Liver (tissue), 9 donors: ENCODE results near the gene SWAP70. TPM values are rescaled to one million over a fixed set of nuclear protein-coding genes. Genes with fewer than 3 reads are reported as not detected.

Experiments
- DNase-seq: peaks from one replicate; pipeline ENCODE4 v3.0.0-alpha.2; 2017; ENCODE audit warnings: low spot score
- H3K27ac ChIP-seq, 2 donors: one replicate each; pipeline ENCODE4 v1.7.0; 2013; ENCODE audit warnings: inconsistent platforms in 2 of 2, low read length in 2 of 2, control low read depth in 1 of 2, low read depth in 1 of 2, mild to moderate bottlenecking in 1 of 2
- H3K27me3 ChIP-seq, 4 donors: one replicate each; pipeline versions ENCODE4 v1.6.1 to v1.7.0; 2013; ENCODE audit warnings: low read length in 3 of 4, inconsistent platforms in 1 of 4, mild to moderate bottlenecking in 1 of 4, moderate library complexity in 1 of 4; ENCODE audit not compliant: control insufficient read depth in 4 of 4, insufficient read depth in 4 of 4
- H3K36me3 ChIP-seq, 4 donors: one replicate each; pipeline versions ENCODE4 v1.6.1 to v1.7.0; 2013; ENCODE audit warnings: low read length in 3 of 4, mild to moderate bottlenecking in 3 of 4, low read depth in 1 of 4, moderate library complexity in 1 of 4; ENCODE audit not compliant: control insufficient read depth in 4 of 4, insufficient read depth in 3 of 4
- H3K4me1 ChIP-seq, 4 donors: one replicate each; pipeline versions ENCODE4 v1.6.1 to v1.7.0; 2013; ENCODE audit warnings: low read length in 3 of 4, mild to moderate bottlenecking in 3 of 4, moderate library complexity in 1 of 4; ENCODE audit not compliant: control insufficient read depth in 4 of 4, insufficient read depth in 4 of 4
- H3K4me3 ChIP-seq, 3 donors: one replicate each; pipeline versions ENCODE4 v1.6.1 to v1.7.0; 2013; ENCODE audit warnings: low read length in 3 of 3, control low read depth in 1 of 3, low read depth in 1 of 3, mild to moderate bottlenecking in 1 of 3
- H3K9ac ChIP-seq, 2 donors: one replicate each; pipeline ENCODE4 v1.7.0; 2013; ENCODE audit warnings: low read length in 2 of 2, mild to moderate bottlenecking in 2 of 2, moderate library complexity in 2 of 2, control low read depth in 1 of 2, low read depth in 1 of 2
- H3K9me3 ChIP-seq, 4 donors: one replicate each; pipeline versions ENCODE4 v1.6.1 to v1.7.0; 2013; ENCODE audit warnings: low read length in 3 of 4; ENCODE audit not compliant: control insufficient read depth in 4 of 4
- FOXA1 ChIP-seq: IDR thresholded peaks from 2 replicates; pipeline ENCODE4 v1.6.1; 2016; ENCODE audit warnings: antibody characterized with exemption
- FOXA2 ChIP-seq: IDR thresholded peaks from 2 replicates; pipeline ENCODE4 v1.6.1; 2016; ENCODE audit warnings: antibody characterized with exemption
- GABPA ChIP-seq, 2 donors: IDR thresholded peaks in 1 of 2; conservative IDR thresholded peaks in 1 of 2; 2 replicates each; pipeline ENCODE4 v1.6.1; 2016; ENCODE audit warnings: antibody characterized with exemption in 2 of 2, mild to moderate bottlenecking in 1 of 2, moderate library complexity in 1 of 2
- HNF4A ChIP-seq, 2 donors: conservative IDR thresholded peaks; 2 replicates each; pipeline ENCODE4 v1.6.1; 2016; ENCODE audit warnings: antibody characterized with exemption in 2 of 2, mild to moderate bottlenecking in 2 of 2
- JUND ChIP-seq, 2 donors: IDR thresholded peaks; 2 replicates each; pipeline ENCODE4 v1.6.1; 2016; ENCODE audit warnings: antibody characterized with exemption in 2 of 2
- NR2F2 ChIP-seq: IDR thresholded peaks from 2 replicates; pipeline ENCODE4 v1.6.1; 2016; ENCODE audit warnings: antibody characterized with exemption
- RAD21 ChIP-seq, 2 donors: IDR thresholded peaks; 2 replicates each; pipeline ENCODE4 v1.6.1; 2016; ENCODE audit warnings: antibody characterized with exemption in 2 of 2, mild to moderate bottlenecking in 2 of 2
- SP1 ChIP-seq: IDR thresholded peaks from 2 replicates; pipeline ENCODE4 v1.6.1; 2018; ENCODE audit warnings: antibody characterized with exemption, mild to moderate bottlenecking
- YY1 ChIP-seq: IDR thresholded peaks from 2 replicates; pipeline ENCODE4 v1.6.1; 2016; ENCODE audit warnings: antibody characterized with exemption, mild to moderate bottlenecking
- WGBS: extraction: QIAGEN DNeasy Blood & Tissue Kit; methylation state at CpG from one replicate; pipeline ENCODE4 v1.1.7; 2013; 5-methylcytosine and 5-hydroxymethylcytosine counted together
- polyA plus RNA-seq, 2 donors: library from polyadenylated mRNA; stranded (reverse) in 1 of 2; unstranded in 1 of 2; fragments of 200-250 nt in 1 of 2; fragments of >200 nt in 1 of 2; fragmentation: Nextera tagmentation in 1 of 2; extraction: Ambion mirVana in 1 of 2; gene quantifications; one replicate each; pipeline versions ENCODE4 v1.2.1 to v1.2.3, GENCODE V29; 2013 to 2015
- total RNA-seq, 2 donors: library from RNA; depleted of rRNA; stranded (reverse); fragments of >200 nt; gene quantifications; one replicate each; pipeline ENCODE4 v1.2.3, GENCODE V29; 2014
- TF ChIP-seq, protein P1 (sequence below): IDR thresholded peaks from 2 replicates; pipeline ENCODE4 v1.6.1; 2016; ENCODE audit warnings: antibody characterized with exemption, mild to moderate bottlenecking
- TF ChIP-seq, protein P2 (sequence below): fragments of 150-350 bp; IDR thresholded peaks from 2 replicates; pipeline ENCODE4 v1.5.1; 2017; ENCODE audit warnings: improper control_type of control experiment, low read depth, low read length; ENCODE audit not compliant: missing input control
- TF ChIP-seq, protein P3 (sequence below): IDR thresholded peaks from 2 replicates; pipeline ENCODE4 v1.6.1; 2016; ENCODE audit warnings: antibody characterized with exemption
- donor health status: healthy.
- donor health status: healthy.
- donor health status: healthy.
- donor health status: healthy.
- donor health status: healthy.

The SWAP70 gene
- total and polyA plus RNA-seq, 4 donors: 4.0 to 8.4 (median 5.8) TPM

GRCh38 chr11:9765320-9766101, 101.6 kb downstream of the SWAP70 start:
- H3K27ac ChIP-seq: peak overlapping the region in 1 of 2 donors; percentile 32
- no peaks in the 10 kb centered on the region for H3K27me3 ChIP-seq
- peak; percentile 39 for TF ChIP-seq SP1
- TF ChIP-seq GABPA (IDR thresholded peaks at IDR 0.05 in 1 of 2, conservative IDR thresholded peaks at IDR 0.05 in 1 of 2): no peak
- TF ChIP-seq, protein P1, sequence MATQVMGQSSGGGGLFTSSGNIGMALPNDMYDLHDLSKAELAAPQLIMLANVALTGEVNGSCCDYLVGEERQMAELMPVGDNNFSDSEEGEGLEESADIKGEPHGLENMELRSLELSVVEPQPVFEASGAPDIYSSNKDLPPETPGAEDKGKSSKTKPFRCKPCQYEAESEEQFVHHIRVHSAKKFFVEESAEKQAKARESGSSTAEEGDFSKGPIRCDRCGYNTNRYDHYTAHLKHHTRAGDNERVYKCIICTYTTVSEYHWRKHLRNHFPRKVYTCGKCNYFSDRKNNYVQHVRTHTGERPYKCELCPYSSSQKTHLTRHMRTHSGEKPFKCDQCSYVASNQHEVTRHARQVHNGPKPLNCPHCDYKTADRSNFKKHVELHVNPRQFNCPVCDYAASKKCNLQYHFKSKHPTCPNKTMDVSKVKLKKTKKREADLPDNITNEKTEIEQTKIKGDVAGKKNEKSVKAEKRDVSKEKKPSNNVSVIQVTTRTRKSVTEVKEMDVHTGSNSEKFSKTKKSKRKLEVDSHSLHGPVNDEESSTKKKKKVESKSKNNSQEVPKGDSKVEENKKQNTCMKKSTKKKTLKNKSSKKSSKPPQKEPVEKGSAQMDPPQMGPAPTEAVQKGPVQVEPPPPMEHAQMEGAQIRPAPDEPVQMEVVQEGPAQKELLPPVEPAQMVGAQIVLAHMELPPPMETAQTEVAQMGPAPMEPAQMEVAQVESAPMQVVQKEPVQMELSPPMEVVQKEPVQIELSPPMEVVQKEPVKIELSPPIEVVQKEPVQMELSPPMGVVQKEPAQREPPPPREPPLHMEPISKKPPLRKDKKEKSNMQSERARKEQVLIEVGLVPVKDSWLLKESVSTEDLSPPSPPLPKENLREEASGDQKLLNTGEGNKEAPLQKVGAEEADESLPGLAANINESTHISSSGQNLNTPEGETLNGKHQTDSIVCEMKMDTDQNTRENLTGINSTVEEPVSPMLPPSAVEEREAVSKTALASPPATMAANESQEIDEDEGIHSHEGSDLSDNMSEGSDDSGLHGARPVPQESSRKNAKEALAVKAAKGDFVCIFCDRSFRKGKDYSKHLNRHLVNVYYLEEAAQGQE: no peak
- TF ChIP-seq NR2F2: peak; percentile 91
- TF ChIP-seq FOXA2: no peak
- TF ChIP-seq JUND (IDR thresholded peaks at IDR 0.05): no peak
- H3K4me3 ChIP-seq: no peak overlapping the region
- H3K36me3 ChIP-seq: no peaks in the 10 kb centered on the region
- no peak overlapping the region for H3K9ac ChIP-seq
- no peaks in the 10 kb centered on the region for H3K4me1 ChIP-seq
- WGBS: 81% methylated on average over 5 of the region's 5 CpGs
- no peak for DNase-seq
- H3K9me3 ChIP-seq: no peaks in the 10 kb centered on the region

GRCh38 chr11:9769621-9770020, 105.7 kb downstream of the SWAP70 start:
- no peaks in the 10 kb centered on the region for H3K27me3 ChIP-seq
- TF ChIP-seq, protein P2, sequence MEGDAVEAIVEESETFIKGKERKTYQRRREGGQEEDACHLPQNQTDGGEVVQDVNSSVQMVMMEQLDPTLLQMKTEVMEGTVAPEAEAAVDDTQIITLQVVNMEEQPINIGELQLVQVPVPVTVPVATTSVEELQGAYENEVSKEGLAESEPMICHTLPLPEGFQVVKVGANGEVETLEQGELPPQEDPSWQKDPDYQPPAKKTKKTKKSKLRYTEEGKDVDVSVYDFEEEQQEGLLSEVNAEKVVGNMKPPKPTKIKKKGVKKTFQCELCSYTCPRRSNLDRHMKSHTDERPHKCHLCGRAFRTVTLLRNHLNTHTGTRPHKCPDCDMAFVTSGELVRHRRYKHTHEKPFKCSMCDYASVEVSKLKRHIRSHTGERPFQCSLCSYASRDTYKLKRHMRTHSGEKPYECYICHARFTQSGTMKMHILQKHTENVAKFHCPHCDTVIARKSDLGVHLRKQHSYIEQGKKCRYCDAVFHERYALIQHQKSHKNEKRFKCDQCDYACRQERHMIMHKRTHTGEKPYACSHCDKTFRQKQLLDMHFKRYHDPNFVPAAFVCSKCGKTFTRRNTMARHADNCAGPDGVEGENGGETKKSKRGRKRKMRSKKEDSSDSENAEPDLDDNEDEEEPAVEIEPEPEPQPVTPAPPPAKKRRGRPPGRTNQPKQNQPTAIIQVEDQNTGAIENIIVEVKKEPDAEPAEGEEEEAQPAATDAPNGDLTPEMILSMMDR: no peak
- TF ChIP-seq NR2F2 (no peak), RAD21 (IDR thresholded peaks at IDR 0.05) (no peak), FOXA2 (no peak), FOXA1 (no peak), YY1 (no peak), HNF4A (conservative IDR thresholded peaks at IDR 0.05) (no peak)
- TF ChIP-seq, protein P3, sequence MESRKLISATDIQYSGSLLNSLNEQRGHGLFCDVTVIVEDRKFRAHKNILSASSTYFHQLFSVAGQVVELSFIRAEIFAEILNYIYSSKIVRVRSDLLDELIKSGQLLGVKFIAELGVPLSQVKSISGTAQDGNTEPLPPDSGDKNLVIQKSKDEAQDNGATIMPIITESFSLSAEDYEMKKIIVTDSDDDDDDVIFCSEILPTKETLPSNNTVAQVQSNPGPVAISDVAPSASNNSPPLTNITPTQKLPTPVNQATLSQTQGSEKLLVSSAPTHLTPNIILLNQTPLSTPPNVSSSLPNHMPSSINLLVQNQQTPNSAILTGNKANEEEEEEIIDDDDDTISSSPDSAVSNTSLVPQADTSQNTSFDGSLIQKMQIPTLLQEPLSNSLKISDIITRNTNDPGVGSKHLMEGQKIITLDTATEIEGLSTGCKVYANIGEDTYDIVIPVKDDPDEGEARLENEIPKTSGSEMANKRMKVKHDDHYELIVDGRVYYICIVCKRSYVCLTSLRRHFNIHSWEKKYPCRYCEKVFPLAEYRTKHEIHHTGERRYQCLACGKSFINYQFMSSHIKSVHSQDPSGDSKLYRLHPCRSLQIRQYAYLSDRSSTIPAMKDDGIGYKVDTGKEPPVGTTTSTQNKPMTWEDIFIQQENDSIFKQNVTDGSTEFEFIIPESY: no peak
- no peaks in the 10 kb centered on the region for H3K4me1 ChIP-seq
- H3K4me3 ChIP-seq: no peak overlapping the region
- no peak for DNase-seq
- H3K27ac ChIP-seq: no peak overlapping the region
- H3K36me3 ChIP-seq: no peaks in the 10 kb centered on the region
- 94% methylated on average over 4 of the region's 4 CpGs for WGBS
- H3K9ac ChIP-seq: no peak overlapping the region
- no peaks in the 10 kb centered on the region for H3K9me3 ChIP-seq
